ENCODE data around the gene UNC5C. TPM values are rescaled to one million over a fixed set of nuclear protein-coding genes. Genes with fewer than 3 reads are reported as not detected.

UNC5C gene
- total and polyA plus RNA-seq, 4 experiments from 2014 or later: not detected

DNA sequence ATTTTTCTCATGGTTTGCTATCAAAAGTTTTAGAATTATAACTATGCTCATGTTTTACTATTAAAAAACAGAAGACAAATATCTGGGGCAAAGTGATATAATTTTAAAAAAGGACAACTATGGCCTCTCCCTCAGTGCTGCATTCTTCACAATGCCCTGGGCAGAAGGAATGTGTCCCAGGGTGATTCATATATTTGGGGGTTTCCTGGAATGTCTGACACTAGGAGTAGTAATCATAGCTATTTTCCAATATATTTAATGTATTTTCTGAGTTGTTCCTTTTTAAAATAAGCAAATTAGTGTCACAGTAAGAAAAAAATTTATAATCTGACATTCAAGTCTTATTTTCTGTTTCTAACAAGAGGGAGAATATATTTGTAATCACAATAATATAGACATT is 281.7 kb downstream of the UNC5C start:
- Histone ChIP-seq H3K27me3 (ENCODE audit: insufficient read depth, low read length) (no peaks in the 10 kb centered on the region), H3K9me3 (ENCODE audit: control insufficient read depth in 1 of 2, low read length in 2 of 2) (no peaks in the 10 kb centered on the region), H3K4me3 (ENCODE audit: low read length in 2 of 2) (no peak overlapping the region), H3K36me3 (ENCODE audit: insufficient read depth, low read length) (no peaks in the 10 kb centered on the region), H3K27ac (ENCODE audit: low read depth, low read length) (no peak overlapping the region), H3K4me1 (ENCODE audit: insufficient read depth, low read length) (no peaks in the 10 kb centered on the region)
- Mint-ChIP-seq H3K4me3 (no peak overlapping the region), H3K9me3 (peaks cover 0 to 2% (median 0%) of the 10 kb centered on the region in 8 donors), H3K36me3 (no peaks in the 10 kb centered on the region), H3K27me3 (no peaks in the 10 kb centered on the region), H3K4me1 (no peaks in the 10 kb centered on the region), H3K27ac (no peak overlapping the region)
- intact Hi-C loops (cut with micrococcal nuclease): no loop called here
- no peak for DNase-seq
- ChIA-PET CTCF (ENCODE audit: partially characterized antibody) (no interaction called here), POLR2A (ENCODE audit: partially characterized antibody) (no interaction called here)

DNA sequence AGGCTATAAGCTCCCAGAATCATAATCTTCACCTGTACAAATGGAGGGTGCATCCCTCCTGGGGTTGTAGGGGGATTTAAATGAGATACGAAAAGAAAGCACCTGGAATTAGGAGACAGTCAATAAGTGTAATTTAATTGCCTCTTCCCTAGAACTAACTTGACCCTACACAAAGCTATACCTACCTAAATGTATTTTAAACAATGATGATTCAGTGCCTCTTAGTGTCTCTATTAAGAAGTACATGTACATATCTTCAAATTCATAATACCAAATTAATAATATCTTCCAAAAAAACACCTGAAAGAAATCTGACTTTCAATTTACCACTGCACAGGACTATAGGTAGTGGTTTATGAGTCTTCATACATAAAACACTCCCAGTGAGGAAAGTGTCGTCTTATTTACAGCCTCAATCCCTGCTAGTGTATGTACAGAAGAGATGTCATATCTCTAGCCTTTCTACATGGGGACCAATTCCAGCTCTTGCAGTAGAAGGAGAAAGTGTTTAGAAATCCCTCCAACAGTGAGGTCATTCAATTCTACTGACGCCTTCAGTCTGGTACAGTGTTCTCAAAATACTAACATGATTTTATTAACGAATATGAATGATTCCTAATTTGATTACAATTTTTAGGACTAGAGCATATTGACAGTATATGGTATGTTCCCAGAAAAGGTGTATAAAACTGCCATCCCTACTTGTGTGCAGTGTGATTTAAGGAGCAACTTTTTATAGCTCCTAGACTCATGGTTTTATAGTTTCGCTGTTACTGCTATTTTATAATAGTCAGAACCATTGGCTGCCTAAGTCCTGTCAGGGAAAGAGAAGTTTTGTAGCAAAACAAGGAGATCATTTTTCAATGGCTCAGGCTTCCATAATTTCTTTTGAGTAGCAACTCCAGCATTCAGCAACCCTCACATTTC is 282.7 kb downstream of the UNC5C start:
- POLR2A ChIA-PET (ENCODE audit: partially characterized antibody): no interaction called here
- no peaks in the 10 kb centered on the region for H3K4me1 ChIP-seq (ENCODE audit: insufficient read depth, low read length)
- no peaks in the 10 kb centered on the region for H3K36me3 ChIP-seq (ENCODE audit: insufficient read depth, low read length)
- no peak overlapping the region for H3K4me3 ChIP-seq (ENCODE audit: low read length in 2 of 2)
- no peaks in the 10 kb centered on the region for H3K36me3 Mint-ChIP-seq
- no peaks in the 10 kb centered on the region for H3K27me3 Mint-ChIP-seq
- intact Hi-C loops (cut with micrococcal nuclease): no loop called here
- peaks cover 0 to 1% (median 0%) of the 10 kb centered on the region in 8 donors for H3K9me3 Mint-ChIP-seq
- no peak for DNase-seq
- H3K9me3 ChIP-seq (ENCODE audit: control insufficient read depth in 1 of 2, low read length in 2 of 2): no peaks in the 10 kb centered on the region
- no peak overlapping the region for H3K27ac Mint-ChIP-seq
- H3K27ac ChIP-seq (ENCODE audit: low read depth, low read length): no peak overlapping the region
- no peaks in the 10 kb centered on the region for H3K4me1 Mint-ChIP-seq
- CTCF ChIA-PET (ENCODE audit: partially characterized antibody): no interaction called here
- H3K27me3 ChIP-seq (ENCODE audit: insufficient read depth, low read length): no peaks in the 10 kb centered on the region
- H3K4me3 Mint-ChIP-seq: no peak overlapping the region

- no peaks in the 10 kb centered on the region for H3K27me3 ChIP-seq (ENCODE audit: insufficient read depth, low read length)
- Mint-ChIP-seq H3K27me3 (no peaks in the 10 kb centered on the region), H3K4me1 (no peaks in the 10 kb centered on the region), H3K4me3 (no peak overlapping the region), H3K36me3 (no peaks in the 10 kb centered on the region), H3K27ac (no peak overlapping the region), H3K9me3 (peaks cover 0 to 2% (median 0%) of the 10 kb centered on the region in 8 donors)
- no peak for DNase-seq
- no peaks in the 10 kb centered on the region for H3K36me3 ChIP-seq (ENCODE audit: insufficient read depth, low read length)
- POLR2A ChIA-PET (ENCODE audit: partially characterized antibody): no interaction called here
- H3K27ac ChIP-seq (ENCODE audit: low read depth, low read length): no peak overlapping the region
- no peaks in the 10 kb centered on the region for H3K4me1 ChIP-seq (ENCODE audit: insufficient read depth, low read length)
- H3K4me3 ChIP-seq (ENCODE audit: low read length in 2 of 2): no peak overlapping the region
- no peaks in the 10 kb centered on the region for H3K9me3 ChIP-seq (ENCODE audit: control insufficient read depth in 1 of 2, low read length in 2 of 2)
- intact Hi-C loops (cut with micrococcal nuclease): no loop called here
- CTCF ChIA-PET (ENCODE audit: partially characterized antibody): no interaction called here
These were observed 283.9 kb downstream of the UNC5C start for GRCh38 chr4:95264843-95265242.

DNA sequence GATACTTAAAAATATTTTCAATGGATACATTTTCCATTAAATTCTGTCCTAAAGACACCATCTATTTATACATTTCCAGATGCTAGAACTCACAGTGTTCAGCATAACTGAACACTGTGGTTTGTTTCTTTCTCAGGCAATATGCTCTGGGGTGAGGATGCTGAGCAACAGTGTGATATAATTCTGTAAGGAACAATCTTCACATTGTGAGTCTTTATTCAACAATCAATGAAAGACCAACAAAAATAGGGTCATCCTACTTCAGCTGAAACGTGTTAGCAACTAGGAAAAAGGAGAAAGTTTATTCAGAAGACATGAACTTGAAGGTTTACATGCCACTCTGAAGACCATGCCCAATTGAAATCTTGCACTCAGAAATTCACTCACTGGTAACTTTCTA is 284.8 kb downstream of the UNC5C start:
- Histone ChIP-seq H3K9me3 (ENCODE audit: control insufficient read depth in 1 of 2, low read length in 2 of 2) (no peaks in the 10 kb centered on the region), H3K36me3 (ENCODE audit: insufficient read depth, low read length) (no peaks in the 10 kb centered on the region), H3K27ac (ENCODE audit: low read depth, low read length) (no peak overlapping the region), H3K27me3 (ENCODE audit: insufficient read depth, low read length) (no peaks in the 10 kb centered on the region), H3K4me1 (ENCODE audit: insufficient read depth, low read length) (no peaks in the 10 kb centered on the region), H3K4me3 (ENCODE audit: low read length in 2 of 2) (no peak overlapping the region)
- ChIA-PET CTCF (ENCODE audit: partially characterized antibody) (no interaction called here), POLR2A (ENCODE audit: partially characterized antibody) (no interaction called here)
- no peaks in the 10 kb centered on the region for H3K4me1 Mint-ChIP-seq
- no peak overlapping the region for H3K27ac Mint-ChIP-seq
- intact Hi-C loops (cut with micrococcal nuclease): no loop called here
- no peaks in the 10 kb centered on the region for H3K27me3 Mint-ChIP-seq
- no peak for DNase-seq
- no peak overlapping the region for H3K4me3 Mint-ChIP-seq
- no peaks in the 10 kb centered on the region for H3K36me3 Mint-ChIP-seq
- H3K9me3 Mint-ChIP-seq: peaks cover 0 to 2% (median 0%) of the 10 kb centered on the region in 8 donors

GRCh38 chr4:95263391-95263790 is 285.4 kb downstream of the UNC5C start:
- Histone ChIP-seq H3K36me3 (ENCODE audit: insufficient read depth, low read length) (no peaks in the 10 kb centered on the region), H3K9me3 (ENCODE audit: control insufficient read depth in 1 of 2, low read length in 2 of 2) (no peaks in the 10 kb centered on the region), H3K27me3 (ENCODE audit: insufficient read depth, low read length) (no peaks in the 10 kb centered on the region), H3K4me3 (ENCODE audit: low read length in 2 of 2) (no peak overlapping the region), H3K4me1 (ENCODE audit: insufficient read depth, low read length) (no peaks in the 10 kb centered on the region), H3K27ac (ENCODE audit: low read depth, low read length) (no peak overlapping the region)
- ChIA-PET POLR2A (ENCODE audit: partially characterized antibody) (no interaction called here), CTCF (ENCODE audit: partially characterized antibody) (no interaction called here)
- intact Hi-C loops (cut with micrococcal nuclease): no loop called here
- DNase-seq: no peak
- Mint-ChIP-seq H3K4me1 (no peaks in the 10 kb centered on the region), H3K36me3 (no peaks in the 10 kb centered on the region), H3K27me3 (no peaks in the 10 kb centered on the region), H3K9me3 (peaks cover 0 to 2% (median 0%) of the 10 kb centered on the region in 8 donors), H3K27ac (no peak overlapping the region), H3K4me3 (no peak overlapping the region)

- H3K27ac ChIP-seq (ENCODE audit: low read depth, low read length): no peak overlapping the region
- no peak for DNase-seq
- H3K4me1 ChIP-seq (ENCODE audit: insufficient read depth, low read length): no peaks in the 10 kb centered on the region
- H3K4me3 Mint-ChIP-seq: no peak overlapping the region
- H3K4me3 ChIP-seq (ENCODE audit: low read length in 2 of 2): no peak overlapping the region
- H3K4me1 Mint-ChIP-seq: no peaks in the 10 kb centered on the region
- no peaks in the 10 kb centered on the region for H3K9me3 ChIP-seq (ENCODE audit: control insufficient read depth in 1 of 2, low read length in 2 of 2)
- no peak overlapping the region for H3K27ac Mint-ChIP-seq
- H3K36me3 ChIP-seq (ENCODE audit: insufficient read depth, low read length): no peaks in the 10 kb centered on the region
- H3K27me3 ChIP-seq (ENCODE audit: insufficient read depth, low read length): no peaks in the 10 kb centered on the region
- H3K27me3 Mint-ChIP-seq: no peaks in the 10 kb centered on the region
- H3K9me3 Mint-ChIP-seq: peaks cover 0 to 2% (median 0%) of the 10 kb centered on the region in 8 donors
- ChIA-PET POLR2A (ENCODE audit: partially characterized antibody) (no interaction called here), CTCF (ENCODE audit: partially characterized antibody) (no interaction called here)
- intact Hi-C loops (cut with micrococcal nuclease): no loop called here
- H3K36me3 Mint-ChIP-seq: no peaks in the 10 kb centered on the region
These were observed 292.5 kb downstream of the UNC5C start for GRCh38 chr4:95256108-95256835.

- Mint-ChIP-seq H3K4me3 (no peak overlapping the region), H3K27me3 (no peaks in the 10 kb centered on the region), H3K36me3 (no peaks in the 10 kb centered on the region), H3K4me1 (no peaks in the 10 kb centered on the region), H3K27ac (no peak overlapping the region), H3K9me3 (peaks cover 0 to 1% (median 0%) of the 10 kb centered on the region in 8 donors)
- intact Hi-C loops (cut with micrococcal nuclease): no loop called here
- Histone ChIP-seq H3K27me3 (ENCODE audit: insufficient read depth, low read length) (no peaks in the 10 kb centered on the region), H3K4me3 (ENCODE audit: low read length in 2 of 2) (no peak overlapping the region), H3K9me3 (ENCODE audit: control insufficient read depth in 1 of 2, low read length in 2 of 2) (no peaks in the 10 kb centered on the region), H3K4me1 (ENCODE audit: insufficient read depth, low read length) (no peaks in the 10 kb centered on the region), H3K36me3 (ENCODE audit: insufficient read depth, low read length) (no peaks in the 10 kb centered on the region), H3K27ac (ENCODE audit: low read depth, low read length) (no peak overlapping the region)
- POLR2A ChIA-PET (ENCODE audit: partially characterized antibody): no interaction called here
- CTCF ChIA-PET (ENCODE audit: partially characterized antibody): no interaction called here
- DNase-seq: no peak
These were observed 293.2 kb downstream of the UNC5C start for GRCh38 chr4:95255396-95256107.

Measured in CD4-positive, alpha-beta memory T cell (primary cell).